Dedifferentiated amniotic fluid mesenchymal stem cell (primary cell): ENCODE data around the gene MVB12B.
A peak's percentile ranks its signal among the peaks of the same experiment; 100 is the strongest.

ENCODE experiments used
- DNase-seq: peaks from one replicate; pipeline ENCODE4 v3.0.0-alpha.2; 2016; ENCODE audit errors: extremely low spot score

MVB12B gene

DNA sequence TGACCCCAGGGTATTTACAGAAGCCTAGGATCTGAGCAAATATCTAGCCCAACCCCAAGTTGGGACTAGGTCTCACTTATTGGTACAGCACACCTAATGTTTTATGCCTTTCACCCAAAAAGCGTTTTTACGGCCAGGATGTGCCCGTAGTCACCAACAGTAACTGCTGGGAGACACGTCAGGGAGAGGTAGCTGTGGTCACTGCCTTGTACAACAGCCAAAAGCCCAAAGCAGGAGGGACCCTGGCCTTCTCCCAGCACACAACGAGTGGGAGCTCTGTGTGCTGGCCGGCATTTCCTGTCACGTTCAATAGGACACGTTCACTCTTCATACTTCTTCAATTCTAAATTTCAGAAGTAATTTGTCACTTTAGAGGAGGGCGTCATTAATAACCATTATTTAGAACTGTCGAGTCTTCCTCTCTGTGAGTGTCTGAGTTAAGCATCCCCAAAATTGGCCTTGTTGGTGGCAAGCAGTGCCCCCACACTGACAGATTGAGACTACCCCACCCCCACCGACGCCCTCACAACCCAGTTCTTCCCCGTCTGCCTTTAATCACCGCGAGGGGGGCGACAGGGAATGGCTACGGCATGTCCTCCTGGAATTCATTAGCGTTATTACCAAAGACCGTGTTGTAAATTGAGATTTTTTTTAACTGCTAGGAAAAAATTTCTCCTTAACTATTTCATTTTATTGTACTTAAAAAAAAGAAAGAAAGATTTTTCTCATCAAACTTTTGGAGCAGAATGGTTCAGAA, 80.7 kb downstream of the MVB12B start:
- DNase-seq, result no peak

DNA sequence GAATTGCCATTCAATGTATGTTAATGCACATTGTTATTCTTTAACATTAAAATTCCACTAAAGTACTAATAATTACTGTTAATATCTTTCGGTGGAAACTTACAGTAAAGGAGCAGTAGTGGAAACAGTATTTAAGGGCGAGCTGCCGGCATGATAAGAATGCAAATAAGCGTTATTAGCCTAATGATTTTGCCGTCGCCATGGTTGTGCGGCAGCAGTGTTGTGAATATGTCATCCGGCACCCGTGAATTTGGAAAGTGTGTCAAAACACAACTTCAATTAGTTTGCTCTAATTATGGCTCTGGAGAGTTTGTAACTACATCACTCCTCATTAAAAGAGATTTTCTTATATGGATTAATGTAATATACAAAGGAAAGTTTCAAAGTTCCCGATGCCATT, 81.4 kb downstream of the MVB12B start:
- DNase-seq, result no peak

DNA sequence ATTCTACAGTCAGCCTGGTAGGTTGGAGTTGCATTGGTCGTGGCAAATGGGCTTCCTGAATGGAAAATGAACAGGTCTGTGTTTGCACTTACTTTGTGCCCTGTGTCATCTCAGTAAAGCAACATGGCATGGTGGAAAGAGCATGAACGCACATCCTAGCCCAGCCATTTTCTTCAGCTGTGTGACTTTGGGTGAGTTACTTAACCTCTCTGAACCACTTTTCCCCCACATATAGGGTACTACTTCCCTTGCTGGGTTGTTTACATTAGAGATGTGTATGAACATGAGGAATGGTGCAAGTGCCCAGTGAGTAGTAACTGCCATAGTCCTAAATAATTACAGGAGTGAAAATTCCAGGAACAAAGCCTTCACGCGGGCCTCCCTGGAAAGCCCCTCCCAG, 83.6 kb downstream of the MVB12B start:
- DNase-seq, result no peak

DNA sequence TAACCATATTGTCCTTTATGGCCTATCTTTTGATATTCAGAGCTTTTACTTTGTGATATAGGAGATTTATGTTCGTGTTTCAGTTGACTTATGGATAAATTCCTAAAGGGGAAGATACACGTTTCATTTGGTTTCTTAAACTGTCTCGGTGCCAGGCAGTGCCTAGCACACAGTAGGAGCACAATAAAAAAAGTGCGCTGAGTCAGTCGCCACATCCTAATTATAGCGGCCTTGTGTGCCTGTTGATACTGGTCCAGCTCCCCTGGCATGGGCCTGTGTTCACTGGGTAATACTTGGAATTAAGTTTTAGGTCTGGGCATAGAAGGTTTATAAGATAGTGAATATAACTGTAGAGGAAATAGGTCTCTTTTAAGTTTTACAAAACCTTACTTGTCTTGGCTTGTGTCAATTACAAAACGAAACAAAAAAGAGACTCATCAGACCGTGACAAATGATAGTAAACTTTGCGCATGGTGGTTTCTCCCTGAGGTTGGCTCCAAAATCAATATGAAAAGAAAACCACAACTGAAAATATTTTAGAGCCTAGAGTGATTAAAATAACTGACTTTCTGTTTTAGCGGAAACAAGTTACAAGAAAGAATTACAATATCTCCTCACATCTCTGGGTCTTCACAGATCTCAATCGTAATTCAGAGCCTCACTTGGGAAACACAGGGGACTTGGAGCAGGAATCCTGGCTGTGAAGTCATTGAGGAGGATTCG, 84.8 kb downstream of the MVB12B start:
- DNase-seq, result no peak

DNA sequence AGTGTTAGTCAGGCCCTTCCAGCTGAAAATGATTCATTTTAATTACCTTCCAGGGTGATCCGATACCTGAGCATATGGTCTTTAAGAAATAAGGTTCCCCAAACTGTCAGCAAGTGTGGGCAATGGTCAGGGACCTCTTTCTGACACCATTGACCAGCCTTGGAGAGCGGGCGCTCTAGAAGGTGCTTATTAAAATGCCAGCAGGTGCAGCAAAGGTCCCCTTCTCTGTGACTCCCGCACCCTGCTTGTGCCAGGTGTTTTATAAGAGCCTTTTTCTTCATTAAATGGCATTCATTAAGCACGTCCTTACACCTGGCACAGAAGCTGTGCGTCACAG, 85.3 kb downstream of the MVB12B start:
- no peak for DNase-seq

DNA sequence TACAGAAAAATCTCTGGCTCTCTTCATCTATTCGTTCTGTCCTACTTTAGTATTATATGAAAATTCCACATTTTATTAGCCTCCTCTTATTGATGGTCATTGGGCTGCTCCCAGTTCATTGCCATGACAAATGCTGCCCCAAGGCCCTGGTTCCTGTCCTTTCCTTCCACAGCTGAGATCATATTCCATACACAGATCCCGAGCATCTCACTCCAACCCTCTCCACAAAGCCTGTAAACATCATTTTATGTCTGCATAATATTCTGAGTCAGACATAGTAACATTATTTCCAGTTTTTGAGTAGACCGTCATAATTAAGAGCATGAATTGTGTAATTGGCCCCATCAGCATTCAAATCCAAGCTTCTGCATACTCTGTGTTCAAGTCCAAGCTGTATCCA, 86.3 kb downstream of the MVB12B start:
- DNase-seq, result no peak

DNA sequence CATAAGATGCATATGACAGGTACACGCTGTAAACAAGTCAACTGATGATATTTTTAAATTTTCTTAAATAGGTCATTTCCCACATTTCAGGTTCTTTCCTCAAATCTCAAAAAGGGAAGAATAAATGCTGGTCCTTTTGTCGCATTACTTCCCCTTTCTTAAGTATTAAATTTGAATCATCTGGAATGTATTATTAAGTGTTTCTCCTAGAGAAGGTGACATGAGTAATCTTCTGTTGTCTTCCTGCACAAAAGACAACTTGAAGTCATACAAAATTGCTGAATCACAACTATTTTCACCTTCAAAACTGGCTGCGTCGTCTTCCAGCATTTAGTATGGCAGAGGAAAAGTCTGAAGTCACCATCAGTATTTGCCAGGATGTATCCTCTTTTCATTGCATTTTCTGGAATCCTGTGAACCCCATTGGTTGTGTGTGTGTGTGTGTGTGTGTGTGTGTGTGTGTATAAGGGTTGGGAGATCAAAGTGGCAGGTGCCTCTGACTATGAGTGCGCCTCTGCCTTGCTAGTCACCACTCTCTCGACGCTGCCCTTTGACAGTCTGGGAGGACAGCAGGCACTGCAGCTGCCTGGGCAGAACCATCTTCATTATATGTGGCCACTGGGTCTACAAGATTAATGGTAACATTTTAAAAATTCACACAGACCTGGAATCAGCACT, 86.9 kb downstream of the MVB12B start:
- no peak for DNase-seq

DNA sequence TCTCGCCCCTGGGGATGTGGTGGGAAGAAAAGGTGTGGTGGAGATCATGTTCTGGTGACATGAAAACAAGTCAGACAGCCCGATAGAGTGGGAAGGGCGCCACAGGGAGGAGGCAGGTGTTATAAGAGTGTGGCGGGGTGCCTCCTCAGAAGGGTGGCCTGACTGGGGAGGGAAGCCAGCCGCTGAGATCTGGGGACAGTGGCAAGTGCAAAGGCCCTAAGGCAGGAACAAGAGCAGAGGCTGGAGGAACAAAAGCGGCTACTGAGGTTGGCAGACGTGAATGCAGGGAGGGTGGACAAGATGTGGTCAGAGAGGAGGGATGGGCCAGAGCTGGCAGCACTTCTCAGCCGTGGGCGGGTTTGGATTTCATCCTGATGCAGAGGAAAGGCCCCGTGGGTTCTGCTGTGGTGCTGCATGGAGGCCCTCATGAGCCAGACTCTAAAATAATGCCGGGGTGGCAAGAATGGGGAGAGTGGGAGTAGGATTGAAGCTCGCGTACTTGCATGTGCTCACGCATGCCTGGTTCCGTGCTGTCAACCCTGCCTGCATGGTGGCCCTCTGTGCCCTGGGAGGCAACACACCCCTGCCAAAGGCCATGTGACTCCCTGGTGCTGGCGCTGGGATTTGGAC, 89.2 kb downstream of the MVB12B start:
- DNase-seq, result no peak

DNA sequence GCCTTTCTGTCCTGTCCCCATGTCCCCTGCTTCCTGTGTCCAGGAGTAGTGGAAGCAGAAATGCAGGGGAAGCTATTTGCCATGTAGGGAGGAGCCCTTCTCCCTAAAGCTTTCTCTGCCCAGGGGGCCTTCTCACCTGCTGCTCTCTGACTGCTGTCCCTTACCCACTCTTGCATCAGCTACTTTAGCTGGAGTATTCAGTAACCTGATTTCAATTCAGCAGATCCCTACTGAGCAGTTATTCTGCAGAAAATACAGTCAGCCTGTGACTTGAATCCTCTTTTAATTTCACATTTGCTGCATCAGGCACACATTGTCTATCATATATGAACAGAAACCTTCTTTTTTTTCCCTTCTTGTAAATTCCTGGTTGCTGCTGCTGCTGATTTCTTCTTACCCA, 90.4 kb downstream of the MVB12B start:
- DNase-seq, result peak; percentile 15

DNA sequence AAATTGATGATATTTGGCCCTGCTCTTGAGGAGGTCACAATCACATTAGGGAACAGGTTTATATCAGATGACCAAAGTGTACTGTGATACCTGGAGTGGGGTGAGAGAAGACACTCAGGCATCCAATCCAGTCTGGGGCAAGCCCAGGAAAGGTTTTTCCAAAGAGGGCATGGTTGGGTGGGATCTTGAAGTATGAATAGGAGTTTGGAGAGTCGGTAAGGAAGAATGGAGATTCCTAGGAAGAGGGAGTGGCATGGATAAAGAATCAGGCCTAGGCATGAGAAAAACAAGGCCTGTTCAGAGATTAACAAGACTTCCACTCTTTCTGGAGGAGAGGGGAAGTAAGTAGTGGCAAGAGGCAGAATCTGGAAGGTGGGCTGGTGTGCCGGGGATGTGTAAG, 91.1 kb downstream of the MVB12B start:
- DNase-seq, result no peak

DNA sequence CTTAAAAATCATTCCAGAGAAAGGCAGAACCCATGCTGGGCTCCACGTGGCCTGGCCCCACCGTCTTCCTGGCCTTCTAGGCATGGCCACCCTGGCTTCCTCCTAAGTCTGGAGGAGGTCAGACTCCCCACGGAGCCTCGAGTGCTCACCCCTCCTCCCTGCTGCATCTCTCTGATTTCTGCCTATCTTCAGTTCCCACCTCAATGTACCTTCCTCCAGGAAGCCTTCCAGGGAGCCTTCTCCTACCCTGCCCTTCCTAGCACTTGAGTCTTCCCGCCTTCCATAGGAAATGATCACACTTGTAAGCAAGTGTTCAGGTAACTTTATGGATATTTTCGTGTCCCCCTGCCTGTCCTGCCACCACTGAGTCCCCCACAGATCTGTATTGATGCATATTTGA, 92.0 kb downstream of the MVB12B start:
- DNase-seq, result no peak

DNA sequence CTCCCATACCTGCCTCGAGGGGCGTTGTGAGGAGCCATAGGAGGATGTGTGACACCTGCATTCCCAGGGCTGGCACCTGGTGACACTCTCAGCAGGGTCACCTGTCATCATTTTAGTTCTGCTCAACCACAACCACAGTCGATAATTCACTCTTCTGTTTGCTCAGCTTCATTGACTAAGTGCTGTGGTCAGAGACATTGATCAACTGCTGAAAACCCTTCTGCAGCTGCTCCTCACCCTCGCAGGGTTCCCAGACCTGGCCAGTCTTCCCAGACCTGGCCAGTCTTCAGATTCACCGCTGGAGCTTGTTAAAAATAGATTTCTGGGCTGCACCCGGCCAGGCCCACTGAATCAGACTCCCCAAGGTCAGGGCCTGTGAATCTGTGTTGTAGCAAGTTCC, 92.8 kb downstream of the MVB12B start:
- no peak for DNase-seq

DNA sequence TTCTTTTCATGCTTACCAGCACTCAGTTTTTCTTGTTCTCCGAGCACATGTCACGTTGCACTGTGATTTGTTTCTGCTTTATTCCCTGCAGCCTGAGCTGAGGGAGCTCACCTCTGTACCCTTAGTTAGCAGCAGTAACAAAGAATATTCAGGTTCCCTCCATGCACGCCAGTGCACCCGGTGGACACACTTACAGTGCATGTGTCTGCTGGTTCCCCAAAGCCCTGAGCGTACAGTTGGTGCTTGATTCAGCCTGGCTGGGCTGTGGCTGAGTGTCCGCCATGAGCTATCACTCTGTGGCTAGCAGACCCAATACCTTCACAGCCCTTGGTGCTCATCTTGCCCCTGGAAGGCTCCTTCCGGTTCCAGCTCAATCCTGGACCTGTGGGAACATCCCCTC, 93.5 kb downstream of the MVB12B start:
- no peak for DNase-seq

DNA sequence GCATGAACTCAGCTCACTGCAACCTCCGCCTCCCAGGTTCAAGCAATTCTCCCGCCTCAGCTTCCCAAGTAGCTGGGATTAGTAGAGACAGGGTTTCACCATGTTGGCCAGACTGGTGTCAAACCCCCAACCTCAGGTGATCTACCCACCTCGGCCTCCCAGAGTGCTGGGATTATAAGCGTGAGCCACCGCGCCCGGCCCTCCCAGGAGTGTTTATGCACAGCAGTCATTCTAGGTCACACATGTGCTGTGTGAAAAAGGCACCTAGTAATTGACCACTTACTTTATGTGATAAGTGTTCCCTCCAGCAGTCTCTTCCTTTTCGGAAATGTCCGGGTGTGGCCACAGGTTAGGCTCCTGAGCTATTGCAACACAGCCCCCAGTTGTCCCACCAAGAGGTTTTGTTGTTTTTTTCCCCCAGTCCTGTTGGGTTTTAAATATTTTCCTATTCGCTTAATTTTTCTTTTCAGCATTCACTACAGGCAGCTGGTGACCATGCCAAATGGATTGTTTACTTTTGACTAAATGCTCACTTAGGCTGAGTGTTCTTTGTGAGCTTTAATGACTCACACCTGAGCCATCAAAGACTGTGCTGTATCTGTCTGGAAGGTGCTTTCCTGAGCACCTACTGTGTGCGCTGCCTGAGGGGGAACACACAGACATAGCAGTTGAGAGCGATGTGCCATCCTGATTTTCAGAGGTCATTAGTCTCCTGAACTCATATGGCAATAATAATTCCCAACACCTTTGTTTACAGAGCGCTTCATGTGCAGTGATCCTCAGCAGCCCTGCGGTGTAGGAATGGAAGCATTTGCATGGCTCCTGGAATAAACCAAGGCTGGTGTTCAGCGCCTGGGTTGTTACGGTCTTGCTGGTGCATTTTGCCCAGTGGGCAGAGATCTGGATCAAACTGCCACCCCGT, 94.3 kb downstream of the MVB12B start:
- DNase-seq, result no peak

DNA sequence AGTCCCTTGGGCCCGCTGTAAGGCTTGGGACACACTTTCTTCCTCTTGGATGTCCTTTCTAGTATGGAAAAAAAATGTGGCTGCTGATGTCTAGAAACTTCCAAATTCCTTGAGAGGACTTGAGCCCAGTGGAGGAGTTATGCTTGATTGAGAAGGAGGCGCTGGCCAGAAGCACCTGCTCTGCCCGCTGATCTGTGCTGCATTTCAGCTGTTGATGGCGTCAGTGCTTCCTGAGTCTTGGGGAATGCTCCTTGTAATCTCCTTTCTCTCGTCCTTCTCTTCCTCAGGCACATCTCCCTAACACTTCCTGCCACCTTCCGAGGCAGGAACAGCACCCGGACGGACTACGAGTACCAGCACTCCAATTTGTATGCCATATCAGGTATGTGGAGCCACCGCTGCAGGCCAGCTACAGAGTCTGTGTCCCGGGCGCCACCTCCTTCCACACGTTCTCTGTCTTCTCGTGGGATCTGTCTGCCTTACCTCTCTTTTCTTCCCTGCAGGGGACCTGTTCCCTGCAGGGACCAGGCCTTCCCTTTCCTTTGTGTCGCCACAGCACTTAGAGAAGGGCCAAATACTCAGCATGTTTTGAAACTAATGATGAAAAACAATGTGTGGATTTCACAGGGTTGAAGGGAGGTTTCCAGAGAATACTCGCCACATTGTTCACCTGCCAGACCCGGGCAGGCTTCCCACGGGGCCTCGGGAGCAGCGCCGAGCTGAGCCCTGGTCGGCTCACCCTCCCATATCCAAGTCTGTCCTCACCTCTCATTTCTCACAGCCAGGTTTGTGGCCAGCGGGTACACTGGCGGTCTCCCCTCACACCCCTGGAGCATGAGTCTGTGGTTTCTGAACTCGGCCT, 95.2 kb downstream of the MVB12B start:
- no peak for DNase-seq

DNA sequence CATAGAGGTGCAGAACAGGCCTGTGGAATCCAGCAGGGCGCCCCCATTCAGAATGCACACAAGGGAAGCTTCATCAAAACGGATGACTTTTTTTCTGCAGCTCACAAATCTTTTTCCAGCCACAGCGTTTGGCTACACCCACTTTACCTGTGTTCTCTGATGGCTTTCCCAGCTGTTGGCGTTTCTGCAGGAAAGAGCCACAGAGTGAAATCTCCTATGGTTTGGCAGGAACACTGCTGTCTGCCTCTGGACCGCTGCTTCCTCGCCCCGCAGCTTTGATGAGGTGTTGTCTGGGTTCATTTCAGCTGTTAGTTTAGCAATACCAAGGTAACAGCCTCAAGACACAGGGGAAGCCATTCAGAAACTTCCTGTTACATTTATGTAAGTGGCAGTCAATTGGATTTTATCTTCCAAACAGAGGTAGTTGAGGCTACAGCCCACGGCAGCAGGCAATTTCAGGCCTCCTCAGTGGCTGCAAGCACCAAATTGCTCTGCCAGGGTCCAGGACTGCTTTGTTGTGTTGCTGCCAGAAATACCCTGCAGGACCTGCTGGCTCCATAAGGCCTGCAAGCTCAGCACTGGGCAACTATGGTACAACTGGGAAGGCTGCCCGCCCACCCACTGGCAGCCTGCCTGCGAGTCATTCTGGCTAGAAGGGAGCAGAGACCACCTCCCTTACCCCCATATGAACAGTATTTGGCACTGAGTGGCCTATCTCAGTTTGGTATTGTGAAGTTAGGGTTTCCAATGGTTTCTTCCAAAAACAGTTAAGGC, 96.7 kb downstream of the MVB12B start:
- DNase-seq, result no peak

DNA sequence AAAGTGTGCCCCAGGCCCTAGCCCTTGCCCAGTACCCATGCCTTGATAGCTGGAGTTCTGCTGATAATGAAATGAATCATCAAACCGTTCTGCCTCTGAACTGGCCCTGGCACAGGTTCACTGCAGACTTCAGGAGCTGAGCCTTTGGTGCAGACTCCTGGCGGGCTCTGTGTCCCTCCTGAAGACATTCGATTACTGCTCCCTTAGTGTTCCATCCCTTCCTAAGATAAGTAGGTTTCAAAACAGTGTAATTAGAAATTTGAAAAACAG, 97.2 kb downstream of the MVB12B start:
- no peak for DNase-seq

DNA sequence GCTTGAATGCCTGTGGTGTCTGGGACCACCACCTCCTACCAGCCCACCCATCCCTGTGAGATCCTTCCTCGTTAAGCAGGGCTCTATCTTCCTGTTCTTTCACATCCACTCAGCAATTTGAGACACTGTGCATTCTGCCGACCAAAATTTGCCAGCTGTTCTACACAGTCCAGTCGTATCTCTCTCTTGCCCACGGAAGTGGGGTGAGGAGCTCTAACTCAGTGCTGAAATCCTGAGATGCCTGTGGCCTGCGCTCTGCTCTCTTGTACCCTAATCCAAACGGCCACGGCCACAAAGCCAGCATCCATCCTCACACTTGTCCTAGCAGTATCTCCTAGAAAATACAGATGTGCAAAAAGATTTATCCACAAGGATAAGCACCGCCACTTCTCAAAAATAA, 97.9 kb downstream of the MVB12B start:
- DNase-seq, result no peak

DNA sequence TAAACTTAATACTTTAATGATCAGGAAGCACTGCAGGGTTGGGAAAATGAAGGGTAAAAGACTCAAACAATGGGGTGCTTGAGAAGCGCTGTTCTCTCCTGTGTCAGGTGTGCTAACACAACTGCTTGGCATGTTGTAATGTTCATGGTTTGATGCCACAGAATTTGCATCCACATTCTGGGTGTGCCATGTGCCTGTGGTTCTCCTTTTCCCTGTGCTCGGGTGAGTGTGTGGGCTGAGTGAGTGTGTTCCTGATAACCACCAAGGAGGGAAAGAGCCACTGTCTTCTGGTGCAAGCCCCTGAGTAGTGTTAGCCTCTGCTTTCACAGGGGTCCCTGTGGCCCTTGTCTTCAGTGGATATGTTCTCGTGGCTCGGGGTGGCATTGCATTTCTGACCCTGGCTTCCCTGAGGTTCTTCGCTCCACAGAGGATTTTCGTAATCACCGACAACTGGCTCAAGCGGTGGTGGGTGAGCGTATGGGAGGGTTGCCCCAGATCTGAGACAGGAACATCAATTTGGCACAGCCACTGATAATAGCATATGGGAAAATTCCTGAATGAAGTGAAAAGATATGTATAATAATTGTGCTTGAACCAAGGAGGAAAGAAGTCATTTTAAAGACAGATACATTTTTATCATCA, 102.0 kb downstream of the MVB12B start:
- DNase-seq, result no peak

DNA sequence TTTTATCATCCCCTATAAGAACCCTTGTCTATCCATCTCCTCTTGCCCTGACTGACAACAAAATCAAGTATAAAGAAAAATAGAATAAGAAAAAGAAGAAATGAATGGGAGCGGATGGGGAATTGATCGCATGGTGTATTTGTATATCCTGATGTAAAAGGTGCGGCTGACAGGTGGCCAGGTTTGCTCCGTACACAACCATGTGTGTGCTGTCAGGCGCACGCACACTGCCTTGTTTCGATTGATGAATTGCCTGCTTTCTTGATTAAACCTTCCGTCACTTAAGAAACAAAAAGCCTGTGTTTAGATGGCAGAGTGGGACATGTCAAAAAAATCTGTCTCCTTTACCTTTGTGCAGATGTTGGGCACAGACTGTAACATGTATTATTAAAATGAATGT, 102.6 kb downstream of the MVB12B start:
- DNase-seq, result no peak
